ENCODE data around the gene SNX32.
A peak's percentile ranks its signal among the peaks of the same experiment; 100 is the strongest.
"Not testable (repeated sequence)": the region's sequence is repeated elsewhere in the genome, so short reads cannot be mapped to it uniquely, and the experiment has no call there.

Gene SNX32

DNA sequence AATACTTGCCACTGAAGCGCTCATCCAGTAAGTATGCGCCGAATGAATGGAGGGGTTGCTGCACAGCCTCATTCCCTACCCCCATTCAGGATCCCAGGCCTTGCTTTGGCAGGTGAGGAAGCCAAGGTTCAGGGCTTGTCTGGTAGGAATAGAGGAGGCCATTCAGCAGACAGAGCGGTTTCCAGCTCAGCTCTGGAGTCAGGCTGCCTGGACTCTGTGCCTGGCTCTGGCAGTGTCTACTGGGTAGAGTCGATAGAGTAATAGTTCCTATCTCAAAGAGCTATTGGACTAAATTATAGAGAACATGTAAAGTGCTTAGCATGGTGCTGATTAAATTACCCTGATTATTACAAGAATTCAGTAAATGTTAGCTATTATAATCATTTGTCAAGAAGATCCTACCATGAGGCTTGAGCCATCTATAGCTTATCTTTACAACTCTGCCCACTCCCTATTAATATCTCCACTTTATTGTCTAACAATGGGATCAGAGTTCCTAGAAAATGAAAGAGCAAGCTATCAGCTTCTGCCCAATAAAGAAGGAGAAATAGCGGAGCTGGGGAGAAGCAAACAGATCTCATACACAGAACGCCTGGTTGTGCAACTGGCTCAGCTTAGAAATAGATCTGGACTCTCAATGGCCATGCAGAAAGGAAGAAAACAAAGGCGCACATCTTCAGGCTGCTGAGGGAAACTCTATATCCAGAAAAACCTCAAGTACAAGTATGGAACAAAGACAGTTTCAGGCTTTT is 6.6 kb upstream of the SNX32 start:
- no peak for DNase-seq (ENCODE audit: low read depth)

DNA sequence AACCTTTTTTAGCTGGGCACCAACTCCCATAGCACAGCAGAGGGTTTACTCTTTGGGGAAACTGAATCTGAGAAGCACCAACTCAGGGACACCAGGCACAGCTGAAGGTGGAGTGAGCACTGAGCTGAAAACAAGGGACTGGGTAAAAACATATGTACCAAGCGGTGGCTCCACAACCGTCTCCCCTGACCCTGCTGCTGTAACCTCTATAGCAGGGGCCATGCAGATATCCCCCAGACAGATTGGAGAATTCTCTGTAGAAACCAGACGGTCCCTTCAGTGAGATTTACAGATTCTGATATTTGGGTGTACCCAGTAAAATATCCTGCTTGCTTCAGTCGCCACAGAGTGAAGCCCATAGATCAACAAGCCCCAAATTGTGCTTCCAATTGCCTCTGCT is 4.3 kb upstream of the SNX32 start:
- no peak for DNase-seq (ENCODE audit: low read depth)

DNA sequence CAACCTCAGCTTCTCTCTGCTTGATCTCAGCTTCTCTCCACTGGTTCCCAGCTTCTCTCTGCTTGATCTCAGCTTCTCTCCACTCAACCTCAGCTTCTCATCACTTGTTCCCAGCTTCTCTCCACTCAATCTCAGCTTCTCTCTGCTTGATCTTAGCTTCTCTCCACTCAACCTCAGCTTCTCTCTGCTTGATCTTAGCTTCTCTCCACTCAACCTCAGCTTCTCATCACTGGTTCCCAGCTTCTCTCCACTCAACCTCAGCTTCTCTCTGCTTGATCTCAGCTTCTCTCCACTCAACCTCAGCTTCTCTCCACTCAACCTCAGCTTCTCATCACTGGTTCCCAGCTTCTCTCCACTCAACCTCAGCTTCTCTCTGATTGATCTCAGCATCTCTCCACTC is 1.5 kb upstream of the SNX32 start:
- DNase-seq (ENCODE audit: low read depth) = not testable (repeated sequence)

DNA sequence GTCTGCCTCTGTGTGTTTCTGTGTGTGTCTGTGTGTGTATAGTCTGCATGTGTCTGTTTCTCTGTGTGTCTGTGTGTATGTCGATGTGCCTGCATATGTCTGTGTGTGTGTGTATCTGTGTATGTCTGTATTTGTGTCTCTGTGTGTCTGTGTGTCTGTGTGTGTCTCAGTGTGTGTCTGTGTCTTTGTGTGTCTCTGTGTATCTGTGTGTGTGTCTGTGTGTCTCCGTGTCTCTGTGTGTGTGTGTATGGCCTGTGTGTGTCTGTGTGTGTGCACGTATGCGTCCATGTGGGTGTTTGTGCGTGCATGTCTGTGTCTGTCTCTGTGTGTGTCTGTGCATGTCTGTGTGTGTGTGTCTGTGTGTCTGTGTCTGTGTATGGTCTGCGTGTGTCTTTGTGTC is 439 bp downstream of the SNX32 start:
- no peak for DNase-seq (ENCODE audit: low read depth)

DNA sequence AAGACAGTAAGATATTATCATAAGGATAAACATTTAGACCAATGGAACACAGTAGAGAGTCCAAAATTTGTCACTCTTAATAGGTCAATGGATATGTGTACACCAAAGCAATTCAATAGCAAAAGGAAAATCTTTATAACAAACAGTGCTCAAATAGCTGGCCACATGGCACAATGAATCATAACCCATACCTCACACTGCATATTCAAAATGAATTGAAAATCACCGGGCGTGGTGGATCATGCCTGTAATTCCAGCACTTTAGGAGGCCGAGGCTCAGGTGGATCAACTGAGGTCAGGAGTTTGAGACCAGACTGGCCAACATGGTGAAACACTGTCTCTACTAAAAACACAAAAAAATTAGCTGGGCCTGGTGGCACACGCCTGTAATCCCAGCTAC is 8.4 kb downstream of the SNX32 start:
- DNase-seq (ENCODE audit: low read depth) = no peak

DNA sequence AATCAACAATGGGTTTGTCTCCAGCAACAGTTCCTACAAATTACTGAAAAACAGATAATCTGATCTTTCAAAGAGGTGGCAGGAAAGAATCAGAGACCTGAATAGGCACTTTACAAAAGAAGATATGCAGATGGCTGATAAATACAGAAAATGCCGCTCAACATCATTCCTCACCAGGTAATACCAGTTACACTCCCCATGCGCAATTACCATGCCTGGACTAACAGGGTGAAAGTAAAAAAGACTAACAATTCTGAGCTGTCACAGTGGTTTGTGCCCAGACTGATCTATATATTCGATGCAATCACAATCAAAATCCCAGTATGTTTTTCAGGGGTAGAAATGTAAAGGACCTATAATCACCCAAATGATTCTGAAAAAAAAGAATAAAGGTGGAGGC is 10.0 kb downstream of the SNX32 start:
- no peak for DNase-seq (ENCODE audit: low read depth)

DNA sequence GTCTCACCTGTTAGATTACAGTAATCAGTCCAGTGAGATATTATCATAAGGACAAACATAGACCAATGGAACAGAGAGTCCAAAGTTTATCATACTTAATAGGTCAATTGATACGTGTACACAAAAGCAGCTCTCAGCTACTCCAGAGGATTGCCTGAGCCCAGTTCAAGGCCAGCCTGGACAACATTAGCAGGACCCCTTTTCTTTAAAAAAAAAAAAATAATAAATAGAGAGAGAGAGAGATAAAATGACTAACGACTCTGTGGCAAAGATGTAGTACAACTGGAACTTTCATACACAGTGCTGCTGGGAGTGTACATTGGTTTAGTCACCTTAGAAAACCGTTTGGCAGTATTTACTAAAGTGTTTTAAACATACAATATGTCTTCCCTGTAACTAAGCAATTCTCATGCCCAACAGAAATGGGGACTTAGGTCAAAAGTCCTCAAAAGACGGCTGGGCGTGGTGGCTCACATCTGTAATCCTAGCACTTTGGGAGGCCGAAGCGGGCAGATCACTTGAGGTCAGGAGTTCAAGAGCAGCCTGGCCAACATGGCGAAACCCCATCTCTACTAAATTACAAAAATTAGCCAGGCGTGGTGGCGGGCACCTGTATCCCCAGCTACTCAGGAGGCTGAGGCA is 10.6 kb downstream of the SNX32 start:
- no peak for DNase-seq (ENCODE audit: low read depth)

DNA sequence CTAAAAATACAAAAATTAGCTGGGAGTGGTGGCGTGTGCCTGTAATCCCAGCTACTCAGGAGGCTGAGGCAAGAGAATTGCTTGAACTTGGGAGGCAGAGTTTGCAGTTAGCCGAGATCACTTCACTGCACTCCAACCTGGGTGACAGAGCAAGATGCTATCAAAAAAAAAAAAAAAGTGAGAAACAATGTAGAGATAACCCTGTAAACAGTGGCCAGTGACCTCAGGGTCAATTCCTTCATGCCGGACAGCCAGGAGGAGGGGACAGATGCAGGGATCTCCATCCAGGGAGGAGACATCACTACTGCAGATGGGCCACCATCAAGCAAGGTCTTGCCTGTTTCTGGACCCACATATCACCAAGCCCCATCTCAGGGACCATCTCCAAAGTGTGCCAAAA is 14.0 kb downstream of the SNX32 start:
- no peak for DNase-seq (ENCODE audit: low read depth)

DNA sequence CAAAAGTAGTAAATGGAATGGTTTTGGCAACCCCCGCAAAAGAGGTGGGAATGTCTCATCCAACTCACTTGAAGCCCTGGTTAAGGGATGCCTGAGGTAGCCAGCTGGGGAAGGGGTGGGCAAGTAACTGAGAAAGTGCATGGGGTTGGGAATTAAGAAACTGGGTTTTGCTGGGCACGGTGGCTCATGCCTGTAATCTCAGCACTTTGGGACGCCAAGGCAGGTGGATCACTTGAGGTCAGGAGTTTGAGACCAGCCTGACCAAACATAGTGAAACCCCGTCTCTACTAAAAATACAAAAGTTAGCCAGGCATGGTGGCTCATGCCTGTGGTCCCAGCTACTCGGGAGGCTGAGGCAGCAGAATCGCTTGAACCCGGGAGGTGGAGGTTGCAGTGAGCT is 14.9 kb downstream of the SNX32 start:
- DNase-seq (ENCODE audit: low read depth) = not testable (repeated sequence)

DNA sequence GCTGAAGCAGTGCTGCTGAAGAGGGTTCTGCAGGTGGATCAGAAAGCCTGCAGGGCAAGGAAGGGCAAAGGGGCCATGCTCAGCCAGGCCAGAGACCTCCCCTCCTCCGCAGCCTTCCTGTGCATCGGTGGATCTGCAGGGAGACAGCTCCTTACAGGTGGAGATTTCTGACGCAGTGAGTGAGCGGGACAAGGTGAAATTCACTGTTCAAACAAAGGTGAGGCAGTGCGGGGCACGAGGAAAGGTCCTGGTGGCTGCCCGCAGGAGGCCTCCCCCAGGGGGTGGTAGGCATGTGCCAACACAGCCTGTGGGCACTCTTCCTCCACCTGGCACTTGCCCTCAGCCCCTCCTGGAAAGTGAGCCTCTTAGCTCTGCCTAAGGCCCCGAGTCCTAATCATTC is 15.6 kb downstream of the SNX32 start:
- DNase-seq (ENCODE audit: low read depth) = no peak

DNA sequence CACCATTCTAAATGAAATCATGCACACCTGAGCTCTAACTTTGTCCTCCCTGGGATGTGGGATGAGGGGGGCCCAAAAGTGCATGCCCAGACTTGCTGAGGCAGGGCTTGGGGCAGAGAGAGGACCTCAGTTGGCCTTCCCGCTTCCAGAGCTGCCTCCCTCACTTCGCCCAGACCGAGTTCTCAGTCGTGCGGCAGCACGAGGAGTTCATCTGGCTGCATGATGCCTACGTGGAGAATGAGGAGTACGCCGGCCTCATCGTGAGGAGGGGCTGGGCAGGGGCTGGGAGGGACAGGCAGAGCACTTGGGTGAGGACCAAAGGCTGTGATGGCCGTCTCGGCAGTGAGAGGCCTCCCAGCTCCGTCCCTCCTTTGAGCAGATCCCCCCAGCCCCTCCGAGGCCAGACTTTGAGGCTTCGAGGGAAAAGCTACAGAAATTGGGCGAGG is 16.0 kb downstream of the SNX32 start:
- no peak for DNase-seq (ENCODE audit: low read depth)

DNA sequence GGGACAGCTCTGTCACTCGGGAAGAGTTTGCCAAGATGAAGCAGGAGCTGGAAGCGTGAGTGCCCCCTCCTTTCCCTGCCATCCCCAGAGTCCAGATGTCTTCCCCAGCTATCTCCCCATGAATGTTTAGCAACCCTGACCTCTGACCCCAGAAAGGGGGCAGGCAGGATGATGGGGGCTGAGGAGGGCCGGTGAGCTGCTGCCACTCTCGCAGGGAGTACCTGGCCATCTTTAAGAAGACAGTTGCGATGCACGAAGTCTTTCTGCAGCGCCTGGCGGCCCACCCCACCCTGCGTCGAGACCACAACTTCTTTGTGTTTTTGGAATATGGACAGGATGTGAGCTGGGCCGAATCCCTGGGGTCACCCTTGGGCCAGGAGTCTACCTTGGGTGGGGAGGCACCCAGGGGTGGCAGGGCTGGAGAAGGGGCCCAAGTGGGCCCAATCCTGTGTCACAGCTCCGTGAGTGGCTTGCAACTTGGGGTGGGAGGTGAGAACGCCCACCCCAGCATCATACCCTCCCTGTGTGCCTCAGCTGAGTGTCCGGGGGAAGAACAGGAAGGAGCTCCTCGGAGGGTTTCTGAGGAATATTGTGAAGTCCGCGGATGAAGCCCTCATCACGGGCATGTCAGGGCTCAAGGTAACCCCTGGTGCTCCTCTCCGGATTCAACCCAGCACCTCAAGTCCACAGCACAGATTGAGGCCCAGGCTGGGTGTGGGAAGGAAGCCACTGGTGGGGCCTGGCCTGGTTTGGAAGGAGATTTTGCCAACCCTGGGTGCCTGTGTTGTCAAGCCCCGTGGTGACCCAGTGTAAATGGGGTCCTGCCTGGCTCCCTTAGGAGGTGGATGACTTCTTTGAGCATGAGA is 16.7 kb downstream of the SNX32 start:
- DNase-seq (ENCODE audit: low read depth) = no peak

DNA sequence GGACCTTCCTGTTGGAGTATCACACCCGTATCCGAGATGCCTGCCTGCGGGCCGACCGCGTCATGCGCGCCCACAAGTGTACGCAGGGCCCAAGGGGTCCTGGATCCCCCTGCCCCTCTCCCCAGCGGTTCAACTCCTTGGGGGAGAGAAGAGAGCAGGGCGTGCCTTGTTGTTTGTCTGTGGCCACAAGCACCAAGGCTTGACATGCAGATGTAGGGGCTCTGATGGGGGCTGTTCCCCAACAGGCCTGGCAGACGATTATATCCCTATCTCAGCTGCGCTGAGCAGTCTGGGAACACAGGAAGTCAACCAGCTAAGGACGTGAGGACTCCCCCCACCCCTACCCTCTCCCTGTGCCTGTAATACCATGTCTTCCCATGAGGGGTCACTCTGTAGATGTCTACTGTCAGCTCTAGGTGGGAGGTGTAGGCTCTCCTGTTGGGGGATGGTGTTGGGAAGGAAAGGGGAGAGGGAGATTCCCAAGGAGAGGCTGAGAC is 17.4 kb downstream of the SNX32 start:
- peak; percentile 87 for DNase-seq (ENCODE audit: low read depth)

DNA sequence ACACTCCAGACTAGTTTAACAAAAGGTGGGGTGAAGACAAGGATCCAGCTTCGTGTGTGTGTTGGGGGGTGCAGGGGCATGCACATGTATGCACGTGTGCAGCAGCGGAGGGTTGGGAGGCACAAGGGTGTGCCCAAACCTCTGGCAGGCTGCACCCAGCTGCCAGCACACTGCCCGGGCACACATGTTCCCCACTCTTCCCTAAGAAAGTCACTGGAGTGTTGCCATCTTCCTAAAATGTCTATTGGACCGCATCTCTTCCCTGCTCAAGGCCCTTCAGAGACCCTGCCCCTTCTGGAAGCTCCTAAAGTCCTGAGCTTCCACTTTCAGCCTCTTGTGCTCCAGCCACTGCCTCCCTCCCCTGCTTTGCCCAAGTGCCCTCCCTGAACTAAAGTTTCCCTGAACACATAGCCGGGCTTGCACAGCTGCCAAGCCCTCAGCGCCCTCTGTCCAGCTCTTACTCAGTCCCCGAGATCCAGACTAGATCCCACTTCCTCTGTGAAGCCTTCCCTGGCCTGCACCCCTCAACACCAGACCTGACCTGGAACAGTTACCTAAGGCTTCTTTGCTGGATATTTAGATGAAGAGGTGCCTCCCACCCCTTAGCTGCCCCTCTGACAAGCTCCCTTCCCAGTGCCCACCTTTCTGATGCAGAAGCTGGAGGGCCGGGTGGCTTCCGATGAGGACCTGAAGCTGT is 18.2 kb downstream of the SNX32 start:
- no peak for DNase-seq (ENCODE audit: low read depth)

DNA sequence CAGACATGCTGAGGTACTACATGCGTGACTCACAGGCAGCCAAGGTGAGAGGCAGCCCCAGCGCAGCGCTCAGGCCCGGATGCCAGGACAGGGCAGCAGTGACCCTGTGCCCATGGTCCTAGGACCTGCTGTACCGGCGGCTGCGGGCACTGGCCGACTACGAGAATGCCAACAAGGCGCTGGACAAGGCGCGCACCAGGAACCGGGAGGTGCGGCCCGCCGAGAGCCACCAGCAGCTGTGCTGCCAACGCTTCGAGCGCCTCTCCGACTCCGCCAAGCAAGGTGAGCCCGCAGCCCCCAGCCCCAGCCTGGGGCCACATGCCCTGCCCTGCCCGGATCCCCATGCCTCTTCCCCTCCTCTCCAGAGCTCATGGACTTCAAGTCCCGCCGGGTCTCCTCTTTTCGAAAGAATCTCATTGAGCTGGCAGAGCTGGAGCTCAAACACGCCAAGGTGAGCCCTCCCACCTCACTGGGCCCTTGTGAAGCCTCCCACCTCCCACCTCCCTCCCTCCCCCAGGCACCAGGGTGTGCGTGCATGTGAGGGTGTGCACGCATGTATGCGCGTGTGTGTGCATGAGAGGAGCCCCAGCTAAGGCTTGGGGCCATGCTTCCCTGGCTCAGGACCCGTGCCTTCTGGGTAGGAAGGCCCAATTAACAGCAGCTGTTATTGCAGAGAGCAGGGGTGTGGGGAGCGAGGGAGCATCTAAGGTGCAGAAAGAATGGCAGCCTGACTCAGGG is 18.9 kb downstream of the SNX32 start:
- no peak for DNase-seq (ENCODE audit: low read depth)

DNA sequence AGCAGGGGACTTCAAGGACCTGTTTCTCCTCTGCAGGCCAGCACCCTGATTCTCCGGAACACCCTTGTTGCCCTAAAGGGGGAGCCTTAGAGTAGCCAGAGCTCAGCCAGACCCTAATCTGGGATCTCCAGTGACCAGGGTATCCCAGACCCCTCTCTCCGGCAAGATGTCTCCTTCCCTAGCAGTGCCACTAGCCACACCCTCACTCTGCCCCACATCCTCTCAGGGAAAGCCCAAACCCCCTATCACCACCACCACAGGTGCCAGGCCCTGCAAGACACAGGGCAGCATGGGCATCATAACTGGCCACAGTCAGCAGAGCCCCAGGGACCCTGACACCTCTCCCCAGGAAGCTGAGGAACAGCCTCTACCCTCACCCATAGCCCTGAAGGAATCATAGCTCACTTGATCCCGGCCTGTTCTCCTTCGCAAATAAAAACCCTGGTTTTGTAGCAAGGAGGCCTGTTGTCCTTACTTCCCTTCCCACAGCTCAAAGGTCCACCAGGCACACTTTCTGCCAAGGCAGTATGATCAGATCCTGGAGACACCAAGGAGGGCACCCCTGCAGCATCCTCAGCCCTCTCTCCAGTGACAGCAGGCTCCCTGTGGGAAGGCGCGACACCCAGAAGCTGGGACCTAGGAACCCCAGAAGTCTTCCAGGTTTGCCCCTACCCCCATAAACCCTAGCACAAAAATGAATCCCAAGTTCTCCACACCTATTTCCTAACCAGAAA is 19.6 kb downstream of the SNX32 start:
- no peak for DNase-seq (ENCODE audit: low read depth)

DNA sequence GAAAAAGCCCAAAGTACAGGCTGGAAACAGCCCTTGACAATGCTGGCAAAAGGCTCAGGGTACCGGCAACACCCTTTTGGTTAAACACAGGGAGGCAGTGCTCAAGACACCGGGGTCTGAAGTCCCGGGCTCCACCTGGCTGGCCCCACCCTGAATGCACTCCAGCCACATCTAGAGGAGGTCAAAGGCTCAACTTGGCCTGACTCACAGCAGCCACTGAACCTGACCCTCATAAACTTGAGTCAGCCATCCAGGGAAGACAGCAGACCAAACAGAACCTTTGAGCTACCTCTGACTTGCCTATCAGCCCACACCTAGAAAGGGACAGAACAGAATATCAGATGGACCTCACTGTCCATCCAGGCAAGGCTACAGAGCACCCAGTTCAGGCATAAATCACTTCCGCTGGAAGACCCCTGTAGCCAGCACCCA is 20.4 kb downstream of the SNX32 start:
- no peak for DNase-seq (ENCODE audit: low read depth)

DNA sequence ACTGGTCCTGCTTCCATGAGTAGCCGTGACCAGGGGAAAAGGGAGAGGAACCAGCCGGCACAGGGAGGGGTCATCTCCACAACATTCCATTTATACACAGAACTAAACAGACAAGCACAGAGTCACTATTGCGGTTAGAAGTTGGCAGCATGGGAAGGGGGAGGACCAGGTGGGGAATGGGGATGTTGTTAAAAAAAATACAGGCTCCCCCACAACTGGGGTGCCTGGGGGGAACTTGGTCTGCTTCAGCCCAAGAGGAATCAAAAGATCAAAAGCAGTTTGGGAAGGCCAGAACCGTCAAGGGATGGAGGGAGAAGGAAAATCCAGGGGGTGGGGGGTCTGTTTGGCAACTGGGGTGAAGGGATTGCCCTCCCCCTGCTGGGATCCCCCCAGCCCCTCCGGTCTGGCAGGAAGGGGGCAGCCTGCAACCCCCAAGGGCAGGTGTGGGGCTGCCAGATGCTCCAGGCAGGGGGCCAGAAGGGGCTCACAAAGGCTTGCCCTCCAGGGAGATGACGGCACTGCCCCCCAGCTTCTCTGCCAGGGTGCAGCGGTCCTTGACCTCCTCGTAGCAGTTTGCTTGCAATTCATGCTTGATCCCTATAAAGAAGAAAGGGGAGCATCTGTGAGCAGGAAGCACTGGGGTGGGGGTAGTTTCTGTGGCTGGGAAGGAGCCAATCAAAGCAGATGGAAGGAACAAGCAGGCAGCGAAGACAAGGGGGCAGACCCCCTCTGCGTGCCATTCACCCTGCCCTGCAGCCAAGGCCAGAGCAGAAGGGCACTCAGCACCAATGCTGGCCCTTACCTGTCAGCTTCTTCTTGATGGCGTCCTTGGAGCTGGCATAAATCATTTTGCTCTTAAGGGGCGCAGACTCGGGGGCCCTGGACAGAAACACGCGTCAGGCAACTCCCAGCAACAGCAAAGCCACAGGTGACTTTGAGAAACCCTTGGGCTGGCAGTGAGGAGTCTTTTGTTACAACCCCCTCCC is 21.4 kb downstream of the SNX32 start:
- DNase-seq (ENCODE audit: low read depth) = no peak

DNA sequence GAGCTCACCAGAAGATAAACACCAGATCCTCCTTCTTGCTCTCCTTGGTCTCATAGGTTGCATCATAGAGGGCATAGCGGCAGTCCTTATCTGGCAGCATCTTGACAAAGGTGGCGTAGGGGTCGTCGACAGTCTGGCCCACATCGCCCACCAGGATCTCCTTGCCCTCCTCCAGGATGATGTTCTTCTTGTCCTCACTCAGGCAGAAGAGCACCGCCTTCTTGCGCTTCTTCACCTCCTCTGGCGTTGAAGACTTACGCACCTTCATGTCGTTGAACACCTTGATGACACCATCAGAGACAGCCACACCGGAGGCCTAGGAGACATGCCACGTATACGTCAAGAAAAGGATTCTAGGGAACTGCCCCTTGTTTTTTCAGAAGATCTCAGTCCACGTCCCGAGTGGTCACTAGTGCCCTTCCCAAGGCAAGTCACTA is 22.2 kb downstream of the SNX32 start:
- DNase-seq (ENCODE audit: low read depth) = no peak

All from CMK (cell line).